SK-N-SH (cell line): ENCODE data around the gene PTK6. TPM values are rescaled to one million over a fixed set of nuclear protein-coding genes. Genes with fewer than 3 reads are reported as not detected.

Source experiments
- CTCF ChIA-PET: fragments of 300-600, 350-600 bp; formaldehyde crosslinking; extraction: SDS; loops from one replicate; lab custom pipeline; 2021; lab: Yijun Ruan, JAX
- POLR2A ChIA-PET: fragments of 350-600 bp; sonication (Branson Sonifier 250); formaldehyde crosslinking; extraction: SDS; loops from one replicate; lab custom pipeline; 2020; ENCODE audit warnings: antibody characterized with exemption, inconsistent platforms; lab: Yijun Ruan, JAX
- DNase-seq: peaks from one replicate; pipeline ENCODE4 v3.0.0; 2012
- H2AFZ ChIP-seq: fragments of 200-600 bp; sonication (generic); 2 replicates; pipeline ENCODE4 v1.8.1; 2016; ENCODE audit warnings: antibody characterized with exemption, mild to moderate bottlenecking, low read depth
- H3F3A ChIP-seq: fragments of 200-600 bp; sonication (generic); replicated peaks from 2 replicates; pipeline ENCODE3; 2016; ENCODE audit warnings: antibody characterized with exemption, mild to moderate bottlenecking; ENCODE audit not compliant: insufficient read depth
- H3K27ac ChIP-seq, 2 experiments: fragments of 200-500 bp in 1 of 2; fragments of 200-600 bp in 1 of 2; sonication (Bioruptor generic) in 1 of 2; sonication (generic), shearing (Covaris generic) in 1 of 2; 2 replicates each; pipeline versions ENCODE4 v1.5.1 to v1.6.1; 2014 to 2016; ENCODE audit warnings: low read depth in 2 of 2, inconsistent platforms in 1 of 2, low read length in 1 of 2, mild to moderate bottlenecking in 1 of 2, mixed read lengths in 1 of 2
- H3K27me3 ChIP-seq: fragments of 200-600 bp; sonication (generic), shearing (Covaris generic); 2 replicates; pipeline ENCODE4 v1.6.1; 2016; ENCODE audit warnings: mixed run types; ENCODE audit not compliant: insufficient read depth
- H3K36me3 ChIP-seq, 2 experiments: fragments of 200-500 bp in 1 of 2; fragments of 200-600 bp in 1 of 2; sonication (Bioruptor generic) in 1 of 2; sonication (generic) in 1 of 2; replicated peaks in 1 of 2; 2 replicates each; pipeline versions ENCODE3 to v1.5.1; 2014 to 2016; ENCODE audit warnings: low read length in 1 of 2, mild to moderate bottlenecking in 1 of 2; ENCODE audit not compliant: insufficient read depth in 2 of 2, control insufficient read depth in 1 of 2
- H3K4me1 ChIP-seq, 2 experiments: fragments of 200-500 bp in 1 of 2; fragments of 200-600 bp in 1 of 2; sonication (Bioruptor generic) in 1 of 2; sonication (generic), shearing (Covaris generic) in 1 of 2; 2 replicates each; pipeline versions ENCODE4 v1.5.1 to v1.6.1; 2014 to 2016; ENCODE audit warnings: low read depth in 1 of 2, low read length in 1 of 2, mixed run types in 1 of 2; ENCODE audit not compliant: insufficient read depth in 2 of 2, control insufficient read depth in 1 of 2
- H3K4me2 ChIP-seq: fragments of 200-600 bp; sonication (generic), shearing (Covaris generic); 2 replicates; pipeline ENCODE4 v1.6.1; 2017; ENCODE audit warnings: mixed run types
- H3K4me3 ChIP-seq, 2 experiments: fragments of 200-500 bp in 1 of 2; fragments of 200-600 bp in 1 of 2; sonication (Bioruptor generic) in 1 of 2; sonication (generic), shearing (Covaris generic) in 1 of 2; 2 replicates each; pipeline versions ENCODE4 v1.5.1 to v1.8.1; 2014 to 2016; ENCODE audit warnings: low read depth in 2 of 2, inconsistent platforms in 1 of 2, low read length in 1 of 2, mild to moderate bottlenecking in 1 of 2, mixed read lengths in 1 of 2, moderate library complexity in 1 of 2
- H3K79me2 ChIP-seq: fragments of 200-600 bp; sonication (generic); 2 replicates; pipeline ENCODE4 v1.8.1; 2017; ENCODE audit warnings: mild to moderate bottlenecking; ENCODE audit not compliant: insufficient read depth
- H3K9ac ChIP-seq: fragments of 200-600 bp; sonication (generic); 2 replicates; pipeline ENCODE4 v1.6.1; 2017; ENCODE audit warnings: mixed run types
- H3K9me2 ChIP-seq: fragments of 200-600 bp; sonication (generic); 2 replicates; pipeline ENCODE4 v1.6.1; 2017; ENCODE audit warnings: mixed run types
- H3K9me3 ChIP-seq: fragments of 200-600 bp; sonication (generic); 2 replicates; pipeline ENCODE4 v1.6.1; 2017; ENCODE audit warnings: mixed run types, mild to moderate bottlenecking, moderate library complexity
- H4K20me1 ChIP-seq: fragments of 200-600 bp; sonication (generic); 2 replicates; pipeline ENCODE4 v1.6.1; 2017; ENCODE audit warnings: mild to moderate bottlenecking, mixed run types; ENCODE audit not compliant: insufficient read depth
- CHD2 ChIP-seq: fragments of 150-350 bp; IDR thresholded peaks from 2 replicates; pipeline ENCODE4 v1.6.1; 2018; ENCODE audit warnings: low read length; ENCODE audit not compliant: partially characterized antibody
- CTCF ChIP-seq: fragments of 200-600 bp; sonication (generic); IDR thresholded peaks from 2 replicates; pipeline ENCODE4 v1.6.1; 2017; ENCODE audit warnings: antibody characterized with exemption, mild to moderate bottlenecking, moderate library complexity
- ELF1 ChIP-seq: IDR thresholded peaks from 2 replicates; pipeline ENCODE4 v1.4.0; 2012
- EZH2phosphoT487 ChIP-seq: fragments of 200-600 bp; sonication (generic); IDR thresholded peaks from 2 replicates; pipeline ENCODE4 v1.6.1; 2017; ENCODE audit warnings: low read depth, mixed run types, mild to moderate bottlenecking, antibody characterized with exemption, moderate library complexity, borderline replicate concordance
- FOXM1 ChIP-seq: IDR thresholded peaks from 2 replicates; pipeline ENCODE4 v1.4.0; 2012; ENCODE audit warnings: low read depth, mild to moderate bottlenecking
- GABPA ChIP-seq: IDR thresholded peaks from 2 replicates; pipeline ENCODE4 v1.4.0; 2012; ENCODE audit warnings: low read depth, mild to moderate bottlenecking
- GATA2 ChIP-seq: sonication (generic); formaldehyde crosslinking; IDR thresholded peaks from 2 replicates; pipeline ENCODE4 v1.5.0; 2020; ENCODE audit warnings: mild to moderate bottlenecking, missing genetic modification reagents
- MXI1 ChIP-seq: IDR thresholded peaks from 2 replicates; pipeline ENCODE4 v1.6.1; 2012; ENCODE audit warnings: mild to moderate bottlenecking, low read depth, low read length, improper control_type of control experiment
- NFIC ChIP-seq: IDR thresholded peaks from 2 replicates; pipeline ENCODE4 v1.4.0; 2012; ENCODE audit warnings: borderline replicate concordance
- POLR2AphosphoS5 ChIP-seq: IDR thresholded peaks from 2 replicates; pipeline ENCODE4 v1.6.1; 2012; ENCODE audit warnings: low read depth, low read length
- RCOR1 ChIP-seq: fragments of 150-350 bp; IDR thresholded peaks from 2 replicates; pipeline ENCODE4 v1.6.1; 2017; ENCODE audit warnings: antibody characterized with exemption, low read length
- RXRA ChIP-seq: IDR thresholded peaks from 2 replicates; pipeline ENCODE4 v1.4.0; 2012; ENCODE audit warnings: low read depth, mild to moderate bottlenecking, borderline replicate concordance
- SMC3 ChIP-seq: IDR thresholded peaks from 2 replicates; pipeline ENCODE4 v1.6.1; 2012; ENCODE audit warnings: low read depth, low read length, improper control_type of control experiment
- TAF1 ChIP-seq: IDR thresholded peaks from 2 replicates; pipeline ENCODE4 v1.6.1; 2012; ENCODE audit warnings: low read depth, mild to moderate bottlenecking, low read length, moderate library complexity, borderline replicate concordance
- TCF12 ChIP-seq: IDR thresholded peaks from 2 replicates; pipeline ENCODE4 v1.4.0; 2012
- WGBS: methylation state at CpG from one replicate; pipeline ENCODE4 v1.1.6; 2017; ENCODE audit warnings: low lambda C conversion rate; 5-methylcytosine and 5-hydroxymethylcytosine counted together
- polyA plus RNA-seq, 3 experiments: library from polyadenylated mRNA; depleted of rRNA; stranded (reverse); fragments of >200 nt; gene quantifications; 2 replicates each; pipeline ENCODE4 v1.2.3, GENCODE V29; 2012
- TF ChIP-seq, protein P1 (sequence below): IDR thresholded peaks from 2 replicates; pipeline ENCODE4 v1.4.0; 2012; ENCODE audit warnings: low read depth

Gene PTK6
- polyA plus RNA-seq, 1 of the 3 experiments (the other 2 are of a cell fraction): 0.07 TPM

GRCh38 chr20:63534831-63535651 is 2.1 kb downstream of the PTK6 start:
- Histone ChIP-seq H3K4me2 (no peak overlapping the region), H3K9me3 (no peaks in the 10 kb centered on the region), H3K27ac (no peak overlapping the region), H3K79me2 (no peaks in the 10 kb centered on the region), H3F3A (no peaks in the 10 kb centered on the region), H3K9ac (no peak overlapping the region), H3K27me3 (no peaks in the 10 kb centered on the region), H4K20me1 (no peaks in the 10 kb centered on the region), H3K4me1 (peaks cover 0 to 21% of the 10 kb centered on the region in 2 experiments; a peak in 1 of 4 replicates), H3K9me2 (no peaks in the 10 kb centered on the region), H3K4me3 (no peak overlapping the region), H2AFZ (no peak overlapping the region), H3K36me3 (no peaks in the 10 kb centered on the region)
- 91% methylated on average over 26 of the region's 49 CpGs for WGBS
- DNase-seq: no peak
- ChIA-PET POLR2A (interaction anchor here (0.6 to 1.7 kb wide), 4 partner anchors 12 to 437 kb away, joined by 3 to 5 read pairs (median 4); partner anchors contain the start of gene PPDPF), CTCF (interaction anchor here (1.1 to 6.3 kb wide), 4 partner anchors 13 to 439 kb away, joined by 3 to 82 read pairs (median 25); partner anchors contain the start of genes PPDPF and SRMS)
- TF ChIP-seq POLR2AphosphoS5: no peak
- no peak for TF ChIP-seq GABPA
- TF ChIP-seq FOXM1: no peak
- TF ChIP-seq CHD2: no peak
- TF ChIP-seq MXI1: no peak
- TF ChIP-seq TCF12: no peak

- Histone ChIP-seq H3K36me3 (no peaks in the 10 kb centered on the region), H3K4me2 (no peak overlapping the region), H3K4me3 (no peak overlapping the region), H3K9ac (no peak overlapping the region), H2AFZ (no peak overlapping the region), H3K27ac (no peak overlapping the region), H4K20me1 (no peaks in the 10 kb centered on the region)
- POLR2A ChIA-PET: interaction anchor here (1.2 to 1.7 kb wide), 2 partner anchors 11 to 14 kb away, joined by 3 to 5 read pairs; partner anchors contain the start of gene PPDPF
- TF ChIP-seq NFIC (no peak), RCOR1 (no peak), TAF1 (no peak), FOXM1 (no peak), RXRA (no peak), EZH2phosphoT487 (no peak), ELF1 (no peak), SMC3 (no peak), GATA2 (CRISPR knock-in tag) (no peak), CTCF (no peak)
- TF ChIP-seq, protein P1, sequence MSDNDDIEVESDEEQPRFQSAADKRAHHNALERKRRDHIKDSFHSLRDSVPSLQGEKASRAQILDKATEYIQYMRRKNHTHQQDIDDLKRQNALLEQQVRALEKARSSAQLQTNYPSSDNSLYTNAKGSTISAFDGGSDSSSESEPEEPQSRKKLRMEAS: no peak
- TF ChIP-seq, all 33 proteins: peak for 0
- WGBS: 81% methylated on average over 8 of the region's 12 CpGs
- Histone ChIP-seq H3F3A (no peaks in the 10 kb centered on the region), H3K79me2 (no peaks in the 10 kb centered on the region), H3K9me2 (no peaks in the 10 kb centered on the region), H3K4me1 (peaks cover 0 to 21% of the 10 kb centered on the region in 2 experiments; a peak in 1 of 4 replicates), H3K27me3 (no peaks in the 10 kb centered on the region), H3K9me3 (no peaks in the 10 kb centered on the region)
- CTCF ChIA-PET: interaction anchor here (1.1 to 6.3 kb wide), 4 partner anchors 13 to 440 kb away, joined by 3 to 82 read pairs (median 25); partner anchors contain the start of genes PPDPF and SRMS
- peak; percentile 45 for DNase-seq
These were observed 2.7 kb downstream of the PTK6 start for GRCh38 chr20:63534427-63534830.
